ENCODE measurements around the gene BDP1.
"Not testable (repeated sequence)": the region's sequence is repeated elsewhere in the genome, so short reads cannot be mapped to it uniquely, and the experiment has no call there.

The BDP1 gene, protein sequence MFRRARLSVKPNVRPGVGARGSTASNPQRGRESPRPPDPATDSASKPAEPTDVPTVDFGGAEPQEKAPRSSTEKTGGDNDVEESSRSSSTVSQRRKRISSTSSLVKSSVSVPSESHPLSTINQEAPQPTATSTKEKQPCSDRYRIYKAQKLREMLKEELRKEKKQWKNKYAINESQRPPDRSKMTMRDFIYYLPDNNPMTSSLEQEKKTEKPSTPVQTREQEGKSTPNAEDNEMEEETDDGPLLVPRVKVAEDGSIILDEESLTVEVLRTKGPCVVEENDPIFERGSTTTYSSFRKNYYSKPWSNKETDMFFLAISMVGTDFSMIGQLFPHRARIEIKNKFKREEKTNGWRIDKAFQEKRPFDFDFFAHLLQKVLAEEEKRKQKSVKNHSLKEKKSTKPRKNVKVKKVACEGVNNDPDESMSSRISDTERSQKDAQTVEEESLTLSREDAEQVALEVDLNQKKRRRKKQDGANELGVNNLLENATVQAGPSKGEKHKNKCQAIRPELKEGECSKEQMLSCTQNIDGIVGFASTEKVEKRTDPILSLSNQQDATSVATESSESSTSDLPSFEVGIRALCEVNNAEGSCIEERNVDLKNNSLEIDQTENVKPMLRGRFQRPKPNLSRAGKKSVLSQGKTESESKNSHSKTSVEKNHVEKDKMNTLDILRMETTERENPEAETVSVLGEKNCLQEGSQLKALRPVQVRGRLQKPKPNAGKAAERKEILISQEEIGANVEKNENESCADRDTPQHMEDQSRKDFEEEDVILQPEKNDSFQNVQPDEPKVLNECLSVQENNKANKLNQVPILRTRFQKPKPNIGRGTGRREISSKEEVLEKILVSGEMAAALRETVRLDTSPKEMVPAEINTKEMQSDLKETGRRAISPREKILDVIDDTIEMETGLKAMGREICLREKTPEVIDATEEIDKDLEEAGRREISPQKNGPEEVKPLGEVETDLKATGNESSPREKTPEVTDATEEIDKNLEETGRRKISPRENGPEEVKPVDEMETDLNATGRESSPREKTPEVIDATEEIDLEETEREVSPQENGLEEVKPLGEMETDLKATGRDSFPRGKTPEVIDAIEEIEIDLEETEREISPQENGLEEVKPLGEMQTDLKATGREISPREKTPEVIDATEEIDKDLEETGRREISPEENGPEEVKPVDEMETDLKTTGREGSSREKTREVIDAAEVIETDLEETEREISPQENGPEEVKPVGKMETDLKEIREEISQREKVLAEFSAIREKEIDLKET (N-terminal part only)

DNA sequence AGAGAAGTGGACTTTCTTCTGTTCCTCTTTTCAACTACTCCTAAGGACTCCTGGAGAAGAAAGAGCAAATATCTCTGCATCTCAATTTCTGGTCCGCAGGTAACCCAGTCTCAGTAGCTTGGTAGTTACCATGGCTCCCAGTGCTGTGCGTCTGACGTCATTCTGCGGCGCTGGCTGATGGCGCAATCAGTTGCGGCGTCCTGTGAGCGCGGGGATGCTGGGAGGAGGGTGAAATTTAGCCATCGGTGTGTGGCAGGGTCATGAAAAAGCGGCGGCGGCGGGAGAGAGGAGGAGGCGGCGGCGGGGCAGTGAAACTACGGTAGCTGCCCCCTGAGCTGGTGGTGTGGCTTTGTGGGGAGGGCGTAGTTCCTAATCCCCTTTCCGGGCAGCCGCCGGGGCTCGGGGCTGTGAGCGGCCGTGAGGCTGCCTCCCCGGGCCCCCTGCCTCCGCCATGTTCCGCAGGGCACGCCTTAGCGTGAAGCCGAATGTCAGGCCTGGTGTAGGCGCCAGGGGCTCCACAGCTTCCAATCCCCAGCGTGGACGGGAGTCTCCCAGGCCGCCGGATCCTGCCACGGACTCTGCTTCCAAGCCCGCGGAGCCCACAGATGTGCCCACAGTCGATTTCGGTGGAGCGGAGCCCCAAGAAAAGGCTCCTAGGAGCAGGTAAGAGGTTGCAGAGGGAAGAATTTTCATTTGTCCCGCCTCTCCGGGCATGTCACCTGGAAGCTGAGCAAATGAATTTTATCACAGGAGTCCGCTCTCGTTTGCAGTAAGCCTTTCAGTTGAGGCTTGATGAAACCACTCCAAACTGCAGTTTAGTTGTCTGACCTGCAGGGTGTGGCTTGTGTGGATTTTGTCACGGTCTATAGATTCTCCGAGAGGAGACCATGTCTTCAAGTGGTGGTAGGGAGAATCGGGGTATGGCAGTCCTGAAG lies at the start of gene BDP1:
Gene BDP1, plus strand, starts transcription at position 225 of the 935 bp plus-strand sequence. Its CDS starts 227 bp downstream, at position 452.
- DNase-seq = peak; percentile 77

DNA sequence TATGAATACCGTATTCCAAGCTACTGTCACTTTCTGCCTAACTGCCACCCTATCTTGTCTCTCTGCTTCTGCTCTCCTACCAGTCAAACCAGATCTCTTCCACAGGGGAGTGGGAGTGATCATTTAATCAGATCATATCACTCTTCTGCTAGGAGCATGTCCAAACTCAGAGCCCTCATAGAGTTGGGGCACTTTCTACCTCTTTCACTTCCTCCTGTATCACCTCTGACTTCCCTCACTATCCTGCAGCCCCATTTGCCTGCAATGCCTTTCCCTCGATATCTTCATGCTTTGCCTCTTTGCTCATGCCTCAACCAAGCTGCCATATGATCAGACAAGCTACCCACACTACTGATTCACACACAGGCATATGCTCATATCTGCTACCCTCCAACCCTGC lies 45.4 kb upstream of the BDP1 start:
- not testable (repeated sequence) for DNase-seq

GRCh38 chr5:71415626-71416025 lies 39.8 kb upstream of the BDP1 start:
- not testable (repeated sequence) for DNase-seq

DNA sequence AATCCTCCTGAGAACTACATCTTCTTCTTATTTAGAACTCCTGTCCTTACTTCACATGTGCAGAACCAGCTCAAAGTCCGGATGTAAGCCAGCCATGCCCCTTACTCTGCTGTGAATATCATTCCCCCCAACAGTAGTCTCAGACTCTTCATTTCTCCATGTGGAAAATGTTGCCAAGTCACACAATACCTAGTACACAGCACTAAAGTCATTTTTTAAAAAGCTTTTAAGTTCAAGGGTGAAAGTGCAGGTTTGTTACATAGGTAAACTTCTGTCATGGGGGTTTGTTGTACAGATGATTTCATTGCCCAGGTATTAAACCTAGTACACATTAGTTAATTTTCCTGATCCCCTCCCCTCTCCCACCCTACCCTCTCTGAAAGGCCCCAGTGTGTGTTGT lies 37.4 kb upstream of the BDP1 start:
- DNase-seq = not testable (repeated sequence)

DNA sequence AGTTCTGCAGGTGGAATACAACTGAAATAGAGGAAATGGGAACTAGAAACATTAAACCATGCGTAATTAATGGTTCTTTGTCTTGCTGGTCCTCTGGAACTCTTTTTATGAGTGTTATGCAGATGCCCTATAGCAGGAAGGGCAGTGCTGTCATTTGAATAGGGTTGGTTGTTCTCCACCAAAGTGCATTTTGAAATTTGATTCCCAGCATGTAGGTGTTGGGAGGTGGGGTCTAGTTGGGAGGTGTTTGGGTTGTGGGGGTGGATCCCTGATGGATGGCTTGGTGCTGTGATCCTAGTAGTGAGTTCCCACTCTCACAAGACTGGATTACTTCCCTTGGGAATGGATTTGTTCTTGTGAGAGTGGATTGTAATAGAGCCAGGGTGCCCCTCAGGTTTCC lies 34.2 kb upstream of the BDP1 start:
- DNase-seq = not testable (repeated sequence)

DNA sequence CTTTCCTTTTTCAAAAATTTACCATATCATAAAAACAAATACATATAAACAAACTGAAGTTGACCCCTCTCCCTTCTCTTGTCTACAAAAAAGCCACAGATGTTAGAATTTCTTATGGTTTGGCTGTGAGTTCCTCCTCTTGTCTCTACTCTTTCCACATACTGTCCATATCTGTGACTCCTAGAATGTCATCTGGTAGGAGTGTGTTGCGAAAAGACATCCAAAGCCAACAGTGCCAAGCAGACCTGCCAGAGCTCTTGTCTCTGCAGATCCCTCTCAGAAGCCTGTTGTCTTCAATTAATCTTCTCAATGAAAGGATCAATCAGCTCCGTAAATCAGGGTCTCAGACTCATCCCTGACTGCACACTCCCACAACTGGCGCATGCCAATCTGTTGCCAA lies 31.6 kb upstream of the BDP1 start:
- DNase-seq = not testable (repeated sequence)

DNA sequence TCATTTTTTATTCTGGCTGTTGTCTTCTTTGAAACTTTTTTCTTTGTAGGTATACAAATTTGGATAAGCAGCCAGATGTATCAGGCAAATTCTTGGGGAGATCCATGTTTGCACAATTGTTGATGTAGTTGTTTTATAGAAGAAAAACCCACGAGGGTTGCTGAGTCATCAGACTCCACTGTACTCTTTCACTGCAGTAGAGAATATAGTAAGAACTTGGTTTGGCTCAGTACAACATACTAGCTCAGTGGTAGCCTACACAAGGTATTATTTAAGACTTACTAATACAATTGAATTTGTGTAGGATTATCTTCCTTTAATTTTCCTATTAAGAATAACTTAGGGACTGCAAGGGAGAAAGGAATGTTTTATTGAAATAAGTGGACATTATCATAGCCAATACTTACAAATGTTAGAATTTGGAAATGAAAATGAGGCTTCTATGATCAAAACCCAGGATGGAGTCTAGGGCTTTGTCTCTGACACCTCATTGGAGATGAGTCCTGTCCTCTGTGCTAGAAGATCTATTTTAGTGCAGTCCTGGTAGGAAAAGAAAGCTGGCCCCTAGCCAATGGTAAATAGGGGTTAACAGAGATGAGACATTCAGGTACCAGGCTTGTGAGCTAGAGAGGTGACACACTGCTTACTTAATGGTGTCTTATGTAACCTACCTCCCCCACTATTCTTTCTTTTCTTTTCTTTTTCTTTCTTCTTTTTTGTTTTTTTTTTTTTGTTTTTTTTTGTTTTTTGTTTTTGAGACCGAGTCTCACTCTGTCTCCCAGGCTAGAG lies 28.6 kb upstream of the BDP1 start:
- DNase-seq = not testable (repeated sequence)

GRCh38 chr5:71432410-71432809 lies 23.0 kb upstream of the BDP1 start:
- not testable (repeated sequence) for DNase-seq

- not testable (repeated sequence) for DNase-seq
These were observed 20.6 kb upstream of the BDP1 start for GRCh38 chr5:71434825-71435224.

DNA sequence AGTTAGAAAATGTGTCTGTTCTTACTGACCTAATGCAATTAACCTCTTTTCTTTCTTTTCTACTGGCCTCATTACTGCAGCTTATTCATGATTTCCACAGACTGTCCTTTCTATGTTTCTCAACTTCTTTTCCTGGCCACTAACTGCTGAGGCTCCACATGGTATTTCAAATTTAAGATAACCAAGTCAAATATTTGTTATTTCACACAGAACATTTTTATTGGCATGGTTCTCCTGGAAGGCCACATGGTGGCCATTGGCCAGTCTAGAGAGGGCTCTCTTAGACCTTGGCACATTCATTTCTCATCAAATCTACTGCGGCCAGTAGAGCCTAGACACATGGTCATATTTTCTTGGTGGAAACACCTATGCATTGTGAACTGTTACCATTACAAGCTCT lies 13.9 kb upstream of the BDP1 start:
- not testable (repeated sequence) for DNase-seq

DNA sequence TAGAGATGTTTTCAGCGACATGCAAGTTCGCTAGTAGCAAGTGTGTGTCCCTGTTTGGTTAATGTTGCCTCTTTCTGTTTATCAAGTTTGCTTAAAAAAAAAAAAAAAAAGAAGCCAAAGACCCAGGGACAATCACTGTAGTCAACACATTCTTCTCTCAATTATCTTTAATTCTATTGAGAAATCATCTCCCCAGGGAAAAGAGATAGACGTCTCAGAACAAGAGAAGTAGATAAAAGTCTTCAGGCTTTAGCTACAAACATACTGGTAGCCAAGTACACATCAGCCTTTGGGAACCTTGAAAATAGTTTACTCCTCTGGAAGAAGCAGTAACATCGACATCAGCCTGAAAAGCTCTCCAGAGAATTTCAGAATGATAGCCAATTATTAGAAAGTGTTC lies 11.6 kb upstream of the BDP1 start:
- DNase-seq = not testable (repeated sequence)

DNA sequence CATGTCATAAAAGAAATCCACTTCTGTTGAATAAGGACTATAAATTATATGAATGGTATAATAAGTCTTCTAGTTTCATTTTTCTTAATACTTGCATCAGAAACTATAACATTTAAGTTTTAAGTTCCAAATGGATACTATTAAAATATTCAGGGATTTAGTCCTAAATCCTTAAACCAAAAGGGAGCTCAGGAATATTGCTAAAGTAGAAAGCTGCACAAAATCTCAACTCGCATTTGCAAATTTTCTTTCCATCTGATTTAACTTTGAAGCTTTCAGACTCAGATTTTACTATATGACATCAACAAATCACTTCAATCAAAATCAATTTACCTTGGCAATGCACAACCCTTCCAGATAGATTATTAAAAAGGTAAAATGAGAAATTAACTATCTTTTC lies 10.4 kb upstream of the BDP1 start:
- DNase-seq = not testable (repeated sequence)

DNA sequence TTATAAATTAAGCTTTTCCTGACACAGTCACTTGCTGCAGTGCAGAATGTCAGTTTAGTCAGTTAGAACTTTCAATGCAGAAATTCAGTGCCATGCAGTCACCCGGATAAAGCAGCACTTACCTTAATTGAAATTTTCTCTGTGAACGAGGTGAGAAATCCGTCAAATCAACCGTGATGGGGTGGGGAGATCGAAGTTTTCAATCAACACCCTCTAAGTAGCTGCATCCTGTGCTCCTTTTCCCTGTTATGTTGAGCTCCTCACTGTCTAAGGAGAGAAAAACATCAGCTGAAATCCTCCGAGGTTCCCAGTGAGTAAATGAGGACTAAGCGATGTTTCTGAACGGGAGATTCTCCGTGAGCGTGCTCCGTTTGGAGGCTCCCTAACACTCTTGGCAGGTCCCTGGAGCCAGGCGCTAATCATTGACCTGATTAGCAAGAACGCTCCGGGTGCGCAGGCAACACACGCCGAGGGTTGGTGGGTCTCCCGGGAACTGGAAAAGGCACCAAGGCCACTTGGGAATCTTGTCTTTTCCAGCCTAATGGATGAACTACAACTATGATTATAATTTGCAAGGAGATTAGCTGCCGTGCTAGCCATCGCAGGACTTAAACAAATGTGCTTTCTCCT lies 9.8 kb upstream of the BDP1 start:
- not testable (repeated sequence) for DNase-seq

DNA sequence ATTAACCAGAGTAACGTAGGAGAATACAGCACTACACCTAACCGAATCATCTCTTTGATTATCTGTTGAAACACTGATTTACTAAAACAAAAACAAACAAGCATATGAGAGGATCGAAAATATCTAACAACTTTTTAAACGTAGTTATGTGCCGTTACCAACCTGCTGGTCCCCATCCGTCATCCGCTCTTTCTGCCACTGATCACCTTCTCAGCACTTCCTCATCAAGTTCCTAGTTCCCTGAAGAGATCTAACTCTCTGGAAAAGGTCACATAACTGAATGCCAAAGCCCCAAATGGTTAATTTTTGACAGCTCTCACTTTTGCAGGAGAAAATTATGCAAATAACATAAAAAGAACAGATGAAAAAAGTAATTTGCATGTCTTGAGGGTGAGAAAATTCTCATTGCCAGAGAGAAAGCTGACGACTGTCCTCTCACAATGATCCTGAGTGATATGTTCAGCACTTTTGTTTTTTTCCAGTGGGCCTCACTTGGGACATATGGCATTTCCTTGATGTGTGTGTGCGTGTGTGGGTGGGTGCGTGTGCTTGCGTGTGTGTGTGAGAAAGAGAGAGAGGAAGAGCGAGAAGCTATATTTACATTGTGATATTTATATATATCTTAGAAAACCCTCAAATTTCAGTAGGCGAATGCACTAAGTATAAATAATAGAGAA lies 8.8 kb upstream of the BDP1 start:
- DNase-seq = not testable (repeated sequence)

DNA sequence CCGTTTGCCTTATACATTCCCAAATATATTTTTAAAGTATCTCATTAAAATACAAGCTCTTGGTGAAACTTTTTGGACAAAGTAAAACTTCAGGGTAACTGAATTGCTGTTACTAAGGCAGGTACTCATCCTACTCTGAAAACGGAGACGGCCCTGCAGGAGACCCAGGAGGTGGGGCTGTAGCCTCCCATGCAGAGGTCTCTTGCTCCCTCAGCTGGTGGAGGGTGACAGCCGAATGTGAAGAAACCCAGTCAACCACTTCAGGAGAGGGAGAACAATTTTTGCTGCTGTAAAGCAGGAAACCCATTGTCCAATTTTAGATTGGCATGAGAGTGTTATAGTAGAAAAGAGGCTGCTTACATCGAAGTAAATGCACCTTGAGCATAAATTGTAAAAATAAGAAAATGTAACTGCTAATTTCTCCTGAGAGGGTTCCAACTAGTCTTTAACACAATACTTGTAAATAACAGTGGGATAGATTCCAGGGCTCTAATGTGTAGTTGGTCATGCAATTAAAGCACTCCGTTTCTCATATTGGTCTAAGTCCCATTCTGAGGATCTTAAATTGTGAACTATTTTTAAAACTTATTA lies 8.1 kb upstream of the BDP1 start:
- DNase-seq = peak; percentile 35

GRCh38 chr5:71452876-71453275 lies 2.6 kb upstream of the BDP1 start:
- no peak for DNase-seq

DNA sequence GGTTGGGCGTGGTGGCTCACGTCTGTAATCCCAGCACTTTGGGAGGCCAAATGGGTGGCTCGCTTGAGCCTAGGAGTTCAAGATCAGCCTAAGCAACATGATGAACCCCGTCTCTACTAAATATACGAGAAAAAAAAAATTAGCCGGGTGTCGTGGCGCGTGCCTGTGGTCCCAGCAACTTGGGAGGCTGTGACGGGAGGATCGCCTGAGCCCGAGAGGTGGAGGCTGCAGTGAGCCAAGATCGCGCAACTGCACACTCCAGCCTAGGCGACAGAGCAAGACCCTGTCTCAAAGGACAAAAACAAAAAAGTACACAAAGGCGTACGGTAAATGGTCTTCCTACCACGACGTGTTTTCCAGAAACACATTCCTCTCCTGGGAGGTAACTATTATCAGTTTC lies 538 bp upstream of the BDP1 start:
- no peak for DNase-seq

DNA sequence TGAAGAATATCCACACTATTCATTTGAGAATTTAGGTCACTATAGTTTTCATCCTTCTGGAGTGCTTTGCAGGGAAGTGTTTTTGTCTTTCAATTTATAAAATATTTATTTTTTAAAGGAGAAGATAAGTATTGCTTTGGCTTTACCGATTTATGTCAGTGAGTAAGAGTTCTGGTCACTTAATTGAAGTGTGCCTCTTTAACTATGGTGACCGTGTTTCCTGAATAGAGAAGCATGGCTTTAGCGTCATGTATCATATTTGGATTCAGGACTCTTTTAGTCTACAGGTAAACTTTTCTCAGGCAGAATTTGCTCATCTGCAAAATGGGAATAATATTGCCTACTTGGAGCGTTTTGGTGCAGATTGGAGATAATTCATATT lies 902 bp downstream of the BDP1 start:
- no peak for DNase-seq

DNA sequence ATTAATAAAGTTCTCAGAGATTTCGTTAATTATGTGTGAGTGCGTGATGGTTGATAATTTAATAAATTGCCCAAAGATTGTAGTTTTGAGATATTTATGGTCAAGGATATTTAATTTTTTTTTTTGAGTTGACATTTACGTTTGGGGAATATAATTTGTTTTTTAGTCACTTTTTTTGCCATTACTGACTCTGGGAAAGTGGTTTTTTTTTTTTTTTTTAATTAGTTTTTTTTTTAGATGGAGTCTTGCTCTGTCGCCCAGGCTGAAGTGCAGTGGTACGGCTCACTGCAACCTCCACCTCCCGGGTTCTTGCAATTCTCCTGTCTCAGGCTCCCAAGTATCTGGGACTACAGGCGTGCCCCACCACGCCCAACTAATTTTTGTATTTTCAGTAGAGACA lies 1.7 kb downstream of the BDP1 start:
- no peak for DNase-seq

GRCh38 chr5:71460693-71461092 lies 5.2 kb downstream of the BDP1 start:
- no peak for DNase-seq

Data from NCI-H2171 treated with DMSO at 0.1 percent for 48 hours (cell line).